ENCODE data around the gene DDR1.
A peak's percentile ranks its signal among the peaks of the same experiment; 100 is the strongest.
"Not testable (repeated sequence)": the region's sequence is repeated elsewhere in the genome, so short reads cannot be mapped to it uniquely, and the experiment has no call there.

DNA sequence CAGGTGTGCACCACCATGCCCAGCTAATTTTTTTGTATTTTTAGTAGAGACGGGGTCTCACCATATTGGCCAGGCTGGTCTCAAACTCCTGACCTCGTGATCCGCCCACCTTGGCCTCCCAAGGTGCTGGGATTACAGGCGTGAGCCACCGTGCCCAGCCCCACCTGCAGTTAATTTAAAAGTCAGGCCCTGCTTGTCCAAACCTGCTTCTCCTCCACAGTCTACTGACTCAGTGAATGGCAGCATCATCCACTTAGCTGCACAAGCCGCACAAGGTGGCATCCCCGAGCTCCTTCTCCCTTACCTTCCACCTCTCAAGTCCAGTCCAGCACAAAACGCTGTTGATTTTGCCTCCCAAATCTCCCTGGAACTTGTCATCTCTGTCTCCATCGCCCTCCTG, 17.9 kb downstream of the DDR1 start:
- not testable (repeated sequence) for TF ChIP-seq EZH2 (IDR thresholded peaks at IDR 0.05; ENCODE audit: low read length)
- TF ChIP-seq, protein P1, sequence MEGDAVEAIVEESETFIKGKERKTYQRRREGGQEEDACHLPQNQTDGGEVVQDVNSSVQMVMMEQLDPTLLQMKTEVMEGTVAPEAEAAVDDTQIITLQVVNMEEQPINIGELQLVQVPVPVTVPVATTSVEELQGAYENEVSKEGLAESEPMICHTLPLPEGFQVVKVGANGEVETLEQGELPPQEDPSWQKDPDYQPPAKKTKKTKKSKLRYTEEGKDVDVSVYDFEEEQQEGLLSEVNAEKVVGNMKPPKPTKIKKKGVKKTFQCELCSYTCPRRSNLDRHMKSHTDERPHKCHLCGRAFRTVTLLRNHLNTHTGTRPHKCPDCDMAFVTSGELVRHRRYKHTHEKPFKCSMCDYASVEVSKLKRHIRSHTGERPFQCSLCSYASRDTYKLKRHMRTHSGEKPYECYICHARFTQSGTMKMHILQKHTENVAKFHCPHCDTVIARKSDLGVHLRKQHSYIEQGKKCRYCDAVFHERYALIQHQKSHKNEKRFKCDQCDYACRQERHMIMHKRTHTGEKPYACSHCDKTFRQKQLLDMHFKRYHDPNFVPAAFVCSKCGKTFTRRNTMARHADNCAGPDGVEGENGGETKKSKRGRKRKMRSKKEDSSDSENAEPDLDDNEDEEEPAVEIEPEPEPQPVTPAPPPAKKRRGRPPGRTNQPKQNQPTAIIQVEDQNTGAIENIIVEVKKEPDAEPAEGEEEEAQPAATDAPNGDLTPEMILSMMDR (optimal IDR thresholded peaks at IDR 0.05 in 1 of 3, IDR thresholded peaks at IDR 0.05 in 1 of 3, conservative IDR thresholded peaks at IDR 0.05 in 1 of 3; ENCODE audit: extremely low read depth in 1 of 3, insufficient read depth in 2 of 3, low read length in 3 of 3), result peak in 1 of 3 experiments; percentile 14
